H1 (cell line): ENCODE results near the gene ZNF808.

ENCODE experiments used
- EZH2 ChIP-seq: fragments of 200-600 bp; sonication (generic); IDR thresholded peaks from 2 replicates; pipeline ENCODE4 v1.7.1; 2012; ENCODE audit warnings: low read depth, mild to moderate bottlenecking, moderate library complexity, low read length, inconsistent platforms; ENCODE audit not compliant: severe bottlenecking
- JUND ChIP-seq: IDR thresholded peaks from 2 replicates; pipeline ENCODE4 v1.6.1; 2011; ENCODE audit warnings: mild to moderate bottlenecking, improper control_type of control experiment, low read length
- KDM1A ChIP-seq: fragments of 200-600, 300-600 bp; sonication (generic); IDR thresholded peaks from 2 replicates; pipeline ENCODE4 v1.7.1; 2016; ENCODE audit warnings: mild to moderate bottlenecking, low read length, borderline replicate concordance
- POLR2A ChIP-seq, 2 experiments: IDR thresholded peaks; 1 replicate in 1 of 2; 2 replicates in 1 of 2; pipeline ENCODE4 v1.6.1; 2011; ENCODE audit warnings: low read depth in 2 of 2, low read length in 2 of 2, mild to moderate bottlenecking in 2 of 2; ENCODE audit errors: control extremely low read depth in 1 of 2
- YY1 ChIP-seq: IDR thresholded peaks from 2 replicates; pipeline ENCODE4 v1.6.1; 2011; ENCODE audit warnings: low read depth, mild to moderate bottlenecking, low read length
- ZNF274 ChIP-seq: IDR thresholded peaks from 2 replicates; pipeline ENCODE4 v1.7.0; 2012; ENCODE audit warnings: low read length, borderline replicate concordance; ENCODE audit errors: extremely low read depth
- TF ChIP-seq, protein P1 (sequence below), 3 experiments: IDR thresholded peaks; 1 replicate in 2 of 3; 2 replicates in 1 of 3; pipeline versions ENCODE4 v1.5.1 to v1.6.1; 2011; ENCODE audit warnings: low read length in 3 of 3, mild to moderate bottlenecking in 3 of 3, inconsistent platforms in 2 of 3, low read depth in 1 of 3, moderate library complexity in 1 of 3; ENCODE audit not compliant: insufficient read depth in 1 of 3; ENCODE audit errors: control extremely low read depth in 1 of 3

DNA sequence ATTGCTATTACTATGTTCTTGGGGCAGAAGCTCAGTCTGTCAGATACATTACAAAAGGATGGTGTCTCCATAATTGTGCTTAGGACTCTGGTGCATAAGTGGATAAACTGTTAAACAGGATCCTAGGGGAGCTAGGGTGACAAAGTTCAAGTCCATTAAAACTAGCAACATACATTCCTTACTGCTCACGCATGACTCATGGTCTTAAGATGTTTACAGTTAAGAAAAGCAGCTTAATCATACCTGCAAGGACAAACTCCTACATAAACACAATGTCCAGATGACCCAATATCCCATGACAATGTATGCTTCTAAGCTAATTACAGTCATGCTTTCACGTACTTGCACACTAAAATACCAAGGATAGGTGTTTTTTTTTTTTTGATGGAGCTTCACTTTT is 39.1 kb downstream of the ZNF808 start:
- TF ChIP-seq JUND = no peak
- no peak for TF ChIP-seq ZNF274
- TF ChIP-seq KDM1A = no peak
- TF ChIP-seq, protein P1, sequence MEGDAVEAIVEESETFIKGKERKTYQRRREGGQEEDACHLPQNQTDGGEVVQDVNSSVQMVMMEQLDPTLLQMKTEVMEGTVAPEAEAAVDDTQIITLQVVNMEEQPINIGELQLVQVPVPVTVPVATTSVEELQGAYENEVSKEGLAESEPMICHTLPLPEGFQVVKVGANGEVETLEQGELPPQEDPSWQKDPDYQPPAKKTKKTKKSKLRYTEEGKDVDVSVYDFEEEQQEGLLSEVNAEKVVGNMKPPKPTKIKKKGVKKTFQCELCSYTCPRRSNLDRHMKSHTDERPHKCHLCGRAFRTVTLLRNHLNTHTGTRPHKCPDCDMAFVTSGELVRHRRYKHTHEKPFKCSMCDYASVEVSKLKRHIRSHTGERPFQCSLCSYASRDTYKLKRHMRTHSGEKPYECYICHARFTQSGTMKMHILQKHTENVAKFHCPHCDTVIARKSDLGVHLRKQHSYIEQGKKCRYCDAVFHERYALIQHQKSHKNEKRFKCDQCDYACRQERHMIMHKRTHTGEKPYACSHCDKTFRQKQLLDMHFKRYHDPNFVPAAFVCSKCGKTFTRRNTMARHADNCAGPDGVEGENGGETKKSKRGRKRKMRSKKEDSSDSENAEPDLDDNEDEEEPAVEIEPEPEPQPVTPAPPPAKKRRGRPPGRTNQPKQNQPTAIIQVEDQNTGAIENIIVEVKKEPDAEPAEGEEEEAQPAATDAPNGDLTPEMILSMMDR (IDR thresholded peaks at IDR 0.05; ENCODE audit: control extremely low read depth in 1 of 3, insufficient read depth in 1 of 3, low read depth in 1 of 3, low read length in 3 of 3) = no peak
- TF ChIP-seq EZH2 = no peak
- no peak for TF ChIP-seq YY1
- no peak for TF ChIP-seq POLR2A (IDR thresholded peaks at IDR 0.05; ENCODE audit: control extremely low read depth in 1 of 2, low read depth in 2 of 2, low read length in 2 of 2)
